Fibroblast of the conjunctiva (primary cell): Measurements from ENCODE around the gene CPT1B.
"Not testable (repeated sequence)": the region's sequence is repeated elsewhere in the genome, so short reads cannot be mapped to it uniquely, and the experiment has no call there.

ENCODE experiments used
- DNase-seq: peaks from one replicate; pipeline ENCODE4 v3.0.0-alpha.2; 2010; ENCODE audit warnings: low read depth

CPT1B gene

DNA sequence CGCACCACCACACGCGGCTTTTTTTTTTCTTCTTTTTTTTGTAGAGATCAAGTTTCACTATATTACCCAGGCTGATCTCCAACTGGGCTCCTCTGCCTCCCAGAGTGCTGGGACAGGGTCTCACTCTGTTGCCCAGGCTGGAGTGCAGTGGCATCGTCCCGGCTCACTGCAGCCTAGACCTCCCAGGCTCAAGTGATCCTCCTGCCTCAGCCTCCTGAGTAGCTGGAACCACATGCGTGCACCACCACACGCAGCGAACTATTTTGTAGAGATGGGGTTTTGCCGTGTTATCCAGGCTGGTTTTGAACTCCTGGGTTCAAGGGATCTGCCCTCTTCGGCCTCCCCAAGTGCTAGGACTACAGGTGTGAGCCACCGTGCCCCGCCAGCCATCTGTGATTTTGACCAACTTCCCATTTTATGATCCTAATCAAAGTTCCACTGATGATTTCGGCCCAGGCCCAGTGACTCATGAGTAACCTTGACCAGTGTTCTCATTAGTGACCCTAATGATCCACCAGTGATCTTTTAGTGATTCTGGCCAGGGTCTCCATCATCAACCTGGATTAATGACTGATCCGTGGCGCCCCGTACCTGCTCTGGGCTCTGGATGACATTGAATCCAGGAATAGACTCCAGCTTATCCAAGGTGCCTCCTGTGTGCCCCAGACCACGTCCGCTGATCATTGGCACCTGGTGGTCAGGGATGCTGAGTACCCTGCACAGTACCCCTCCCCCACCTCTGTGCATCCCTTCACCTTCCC, 50.1 kb downstream of the CPT1B start:
- no peak for DNase-seq

DNA sequence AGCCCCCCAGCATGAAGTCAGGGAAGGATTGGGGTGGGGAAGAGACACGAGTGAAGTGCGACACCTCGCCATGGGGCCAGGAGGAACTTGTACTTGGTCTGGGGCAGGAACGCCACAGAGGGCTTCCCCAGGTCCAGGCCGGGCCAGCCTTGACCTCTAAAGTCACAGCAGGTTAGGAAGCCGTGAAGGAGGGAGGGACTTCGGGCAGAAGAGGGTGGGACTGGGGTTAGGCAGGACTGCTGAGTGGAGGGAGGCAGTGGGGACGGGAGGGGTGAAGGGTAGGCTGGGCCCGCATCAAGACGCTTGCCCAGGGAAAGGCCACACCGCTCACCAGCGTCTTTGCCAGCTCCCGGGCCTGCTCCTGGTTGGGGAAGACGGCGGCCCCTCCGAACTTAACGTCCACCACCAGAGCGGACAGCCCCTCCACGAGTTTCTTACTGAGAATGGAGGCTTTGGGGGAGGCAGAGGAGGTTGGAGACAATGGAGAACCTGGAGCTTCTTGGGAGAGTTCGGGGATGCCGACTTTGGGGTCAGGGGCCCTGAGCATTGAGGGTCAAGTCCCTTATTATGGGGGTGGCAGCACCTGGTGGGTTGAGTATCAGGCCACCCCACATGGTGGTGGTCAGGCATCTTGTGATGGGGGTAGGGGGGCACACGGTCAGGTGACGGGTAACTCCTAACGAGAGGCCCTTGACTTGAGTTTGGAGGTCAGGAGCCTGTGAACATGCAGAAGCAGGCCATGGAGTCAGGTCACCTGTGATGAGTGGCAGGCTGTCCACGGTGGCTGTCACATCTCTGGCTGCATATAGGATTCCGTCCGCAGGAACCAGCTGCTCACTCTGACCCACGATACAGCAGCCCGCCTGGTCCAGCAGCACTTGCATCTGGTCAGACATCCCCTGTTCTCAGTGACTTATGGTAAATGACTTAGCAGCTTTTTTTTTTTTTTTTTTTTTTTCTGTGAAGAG, 51.1 kb downstream of the CPT1B start:
- peak; percentile 44 for DNase-seq

DNA sequence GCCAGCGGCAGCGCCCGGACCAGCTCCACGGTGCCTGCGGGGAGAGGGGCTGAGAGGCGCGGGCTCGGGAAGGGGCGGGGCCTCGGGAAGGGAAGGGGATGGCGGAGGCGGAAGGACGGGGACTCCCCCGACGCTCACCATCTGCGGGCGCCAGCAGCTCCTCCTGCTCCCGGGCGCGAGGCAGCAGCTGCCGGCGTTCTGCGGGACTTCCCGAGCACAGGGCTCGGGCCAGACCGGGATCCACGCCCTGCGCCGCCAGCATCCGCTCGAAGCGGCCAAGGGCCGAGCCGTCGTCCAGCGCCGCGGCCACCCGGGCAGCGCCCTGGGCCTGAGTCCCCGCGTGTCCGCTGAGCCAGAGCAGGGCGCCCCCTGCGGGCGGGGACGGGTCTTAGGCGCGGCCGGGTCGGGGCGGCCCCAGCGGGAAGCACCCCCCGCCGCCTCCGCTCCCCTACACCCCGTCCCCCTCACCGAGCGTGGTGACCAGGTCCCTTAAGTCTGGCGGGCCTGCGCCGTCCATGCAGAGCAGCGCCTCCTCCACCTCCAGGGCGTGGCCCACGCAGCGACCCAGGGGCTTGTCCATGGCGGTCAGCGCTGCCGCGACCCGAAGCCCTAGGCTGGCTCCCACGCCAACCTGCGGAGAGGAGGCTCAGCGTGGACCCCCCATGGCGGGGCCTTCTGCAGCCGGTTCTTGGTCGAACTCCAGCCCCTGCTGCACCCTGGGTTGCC, 52.0 kb downstream of the CPT1B start:
- peak; percentile 57 for DNase-seq

DNA sequence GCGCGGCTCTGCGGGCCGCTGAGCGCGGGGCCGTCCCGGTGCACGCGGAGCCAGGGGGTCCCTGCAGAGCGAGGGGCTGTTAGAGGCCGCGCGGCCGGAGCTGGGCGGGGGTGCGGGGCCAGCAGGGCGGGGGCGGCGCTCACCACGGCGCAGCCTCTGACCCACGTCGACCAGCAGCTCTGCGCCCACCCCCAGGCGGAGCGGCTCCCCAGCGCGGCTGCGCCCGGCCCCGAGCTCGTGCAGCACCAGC, 52.4 kb downstream of the CPT1B start:
- DNase-seq = no peak

- peak; percentile 95 for DNase-seq
Observed at GRCh38 chr22:50525104-50525857, 52.9 kb downstream of the CPT1B start, which contains the start of gene SCO2. Gene SCO2, minus strand, starts transcription at chr22:50525598. Its CDS starts 1,187 bp downstream, at chr22:50524411.

GRCh38 chr22:50524676-50525103, 53.5 kb downstream of the CPT1B start:
- no peak for DNase-seq

DNA sequence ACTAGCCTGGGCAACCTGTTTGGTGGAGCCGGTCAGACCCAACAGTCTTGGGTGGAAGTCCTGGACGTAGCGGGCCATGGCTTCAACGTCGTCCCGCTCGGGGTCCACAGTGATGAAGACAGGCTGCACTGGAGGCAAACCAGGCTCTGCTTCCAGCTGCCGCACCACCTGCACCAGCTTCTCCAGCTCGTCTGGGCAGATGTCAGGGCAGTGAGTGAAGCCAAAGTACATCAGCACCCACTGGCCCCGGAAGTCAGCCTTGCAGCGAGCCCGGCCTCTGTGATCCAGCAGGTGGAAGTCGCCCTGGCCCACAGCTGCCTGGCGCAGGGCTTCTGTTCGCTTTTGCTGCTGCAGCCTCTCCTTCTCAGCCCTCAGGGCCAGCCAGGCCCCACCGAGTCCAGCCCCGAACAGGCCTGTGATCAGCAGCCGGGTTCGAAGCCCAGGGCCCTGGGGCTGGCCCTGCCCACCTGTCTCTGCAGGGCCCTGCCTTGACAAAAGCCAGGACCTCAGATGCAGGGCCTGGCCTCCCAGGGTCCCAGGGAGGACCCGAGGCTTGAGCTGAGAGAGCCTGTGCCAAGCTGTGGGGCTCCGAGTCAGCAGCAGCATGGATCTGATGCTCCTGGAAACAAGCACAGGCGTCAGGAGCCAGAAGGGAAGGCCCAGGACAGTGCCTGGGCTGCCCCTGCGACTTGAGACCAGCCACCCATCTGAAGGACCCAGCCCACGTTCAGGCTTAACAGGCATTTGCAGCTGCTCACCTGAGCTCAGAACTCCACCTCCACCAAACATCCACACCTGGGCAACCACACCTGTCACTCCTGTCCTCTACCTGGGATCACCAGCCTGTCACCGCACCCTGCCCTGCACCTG, 54.2 kb downstream of the CPT1B start:
- DNase-seq = no peak

GRCh38 chr22:50523458-50523805, 54.8 kb downstream of the CPT1B start:
- no peak for DNase-seq

- no peak for DNase-seq
Observed at GRCh38 chr22:50522806-50523438, 55.3 kb downstream of the CPT1B start.

GRCh38 chr22:50522208-50522805, 55.9 kb downstream of the CPT1B start:
- no peak for DNase-seq

GRCh38 chr22:50521710-50522109, 56.5 kb downstream of the CPT1B start:
- no peak for DNase-seq

DNA sequence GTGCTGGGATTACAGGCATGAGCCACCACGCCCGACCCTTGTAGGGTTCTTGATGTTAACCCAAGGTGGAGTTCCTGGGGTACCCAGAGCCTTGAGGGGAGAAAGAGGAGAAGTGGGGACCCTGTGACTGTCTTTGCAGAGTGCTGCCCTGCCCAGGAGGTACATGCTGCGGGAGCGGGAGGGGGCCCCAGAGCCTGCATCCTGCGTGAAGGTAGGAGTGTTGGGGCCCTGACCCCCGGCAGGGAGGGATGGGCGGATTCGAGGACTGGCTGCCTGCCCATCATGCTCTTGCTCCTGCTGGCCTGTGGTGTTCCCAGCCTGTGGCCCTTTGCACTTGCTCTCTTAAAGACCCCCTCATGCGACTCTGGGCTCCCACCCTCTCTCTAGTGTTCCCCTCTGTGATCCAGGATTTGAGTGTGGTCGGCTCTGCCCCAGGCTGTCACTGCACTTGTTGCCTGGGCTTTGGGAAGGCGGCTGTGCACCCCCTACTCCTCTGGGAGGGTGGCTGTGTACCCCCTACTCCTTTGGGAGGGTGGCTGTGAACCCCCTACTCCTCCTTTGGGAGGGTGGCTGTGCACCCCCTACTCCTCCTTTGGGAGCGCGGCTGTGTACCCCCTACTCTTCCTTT, 57.3 kb downstream of the CPT1B start:
- DNase-seq = no peak

DNA sequence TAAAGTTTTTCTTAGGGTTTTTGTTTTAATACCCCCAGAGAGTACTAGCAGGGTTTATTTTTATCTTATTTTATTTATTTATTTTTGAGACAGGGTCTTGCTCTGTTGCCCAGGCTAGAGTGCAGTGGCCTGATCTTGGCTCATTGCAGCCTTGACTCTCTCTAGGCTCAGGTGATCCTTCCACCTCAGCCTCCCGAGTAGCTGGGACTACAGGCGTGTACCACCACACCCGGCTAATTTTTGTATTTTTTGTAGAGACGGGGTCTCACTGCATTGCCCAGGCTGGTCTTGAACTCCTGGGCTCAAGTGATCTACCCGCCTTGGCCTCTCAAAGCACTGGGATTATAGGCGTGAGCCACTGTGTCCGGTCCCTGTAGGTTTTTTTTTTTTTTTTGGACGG, 58.0 kb downstream of the CPT1B start:
- not testable (repeated sequence) for DNase-seq

DNA sequence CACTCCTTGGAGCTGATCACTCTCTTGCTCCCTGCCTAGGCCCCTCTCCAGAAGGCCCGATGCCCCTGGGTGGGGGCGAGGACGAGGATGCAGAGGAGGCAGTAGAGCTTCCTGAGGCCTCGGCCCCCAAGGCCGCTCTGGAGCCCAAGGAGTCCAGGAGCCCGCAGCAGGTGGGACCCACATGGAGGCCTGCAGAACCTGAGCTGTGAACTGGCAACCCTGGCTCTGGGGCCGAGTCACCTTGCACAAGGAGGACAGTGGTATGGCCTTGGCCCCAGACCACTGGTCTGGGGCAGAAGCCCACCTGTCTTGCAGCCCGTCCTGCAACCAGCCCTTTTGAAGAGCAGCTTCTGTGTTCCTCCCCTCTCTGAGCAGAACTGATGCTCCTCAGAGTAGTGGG, 59.1 kb downstream of the CPT1B start:
- DNase-seq = no peak
